Eye (tissue), 1 donor: Measurements from ENCODE around the gene EGFL8.
"Not testable (repeated sequence)": the region's sequence is repeated elsewhere in the genome, so short reads cannot be mapped to it uniquely, and the experiment has no call there.

Experiments
- DNase-seq: peaks from one replicate; pipeline ENCODE4 v3.0.0-alpha.2; 2015

The EGFL8 gene

DNA sequence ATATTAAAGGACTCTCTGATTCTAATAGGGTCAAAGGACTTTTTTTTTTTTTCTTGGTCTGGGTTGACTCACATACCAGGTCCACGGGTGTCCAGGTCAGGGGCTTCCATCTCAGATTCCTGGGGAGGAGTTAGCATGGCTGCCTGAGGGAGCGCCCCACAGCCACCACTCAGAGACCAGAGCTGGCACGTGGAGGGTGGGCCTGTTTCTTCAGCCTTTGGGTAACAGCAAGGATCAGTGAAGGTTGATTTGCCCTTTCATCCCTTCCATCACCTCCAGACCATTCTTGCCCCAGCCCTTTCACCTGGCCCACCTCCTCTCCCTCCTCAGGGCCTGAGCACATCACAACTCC is 33.9 kb downstream of the EGFL8 start:
- no peak for DNase-seq

- DNase-seq: no peak
Measured at GRCh38 chr6:32198866-32199265, 34.5 kb downstream of the EGFL8 start.

GRCh38 chr6:32200711-32201475 is 36.5 kb downstream of the EGFL8 start:
- no peak for DNase-seq

DNA sequence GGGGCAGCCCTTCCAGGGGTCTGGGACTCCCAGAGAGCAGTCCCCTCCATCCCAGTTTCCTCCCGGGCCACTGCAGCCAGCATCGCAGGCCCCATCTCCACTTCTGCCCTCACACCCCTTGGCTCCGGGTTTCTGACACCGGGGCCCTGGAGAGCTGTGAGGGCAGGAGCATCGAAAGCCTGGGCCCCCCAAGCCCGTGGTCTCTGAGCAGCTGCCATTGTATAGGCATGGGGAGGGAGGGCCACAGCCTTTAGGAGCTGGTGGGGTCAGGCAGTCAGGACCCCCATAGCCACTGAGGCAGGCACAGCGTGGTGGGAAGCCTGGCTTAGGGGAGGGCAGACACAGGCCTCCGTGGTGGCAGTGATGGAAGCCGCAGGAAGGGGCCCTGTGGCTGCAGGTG is 37.8 kb downstream of the EGFL8 start:
- no peak for DNase-seq

DNA sequence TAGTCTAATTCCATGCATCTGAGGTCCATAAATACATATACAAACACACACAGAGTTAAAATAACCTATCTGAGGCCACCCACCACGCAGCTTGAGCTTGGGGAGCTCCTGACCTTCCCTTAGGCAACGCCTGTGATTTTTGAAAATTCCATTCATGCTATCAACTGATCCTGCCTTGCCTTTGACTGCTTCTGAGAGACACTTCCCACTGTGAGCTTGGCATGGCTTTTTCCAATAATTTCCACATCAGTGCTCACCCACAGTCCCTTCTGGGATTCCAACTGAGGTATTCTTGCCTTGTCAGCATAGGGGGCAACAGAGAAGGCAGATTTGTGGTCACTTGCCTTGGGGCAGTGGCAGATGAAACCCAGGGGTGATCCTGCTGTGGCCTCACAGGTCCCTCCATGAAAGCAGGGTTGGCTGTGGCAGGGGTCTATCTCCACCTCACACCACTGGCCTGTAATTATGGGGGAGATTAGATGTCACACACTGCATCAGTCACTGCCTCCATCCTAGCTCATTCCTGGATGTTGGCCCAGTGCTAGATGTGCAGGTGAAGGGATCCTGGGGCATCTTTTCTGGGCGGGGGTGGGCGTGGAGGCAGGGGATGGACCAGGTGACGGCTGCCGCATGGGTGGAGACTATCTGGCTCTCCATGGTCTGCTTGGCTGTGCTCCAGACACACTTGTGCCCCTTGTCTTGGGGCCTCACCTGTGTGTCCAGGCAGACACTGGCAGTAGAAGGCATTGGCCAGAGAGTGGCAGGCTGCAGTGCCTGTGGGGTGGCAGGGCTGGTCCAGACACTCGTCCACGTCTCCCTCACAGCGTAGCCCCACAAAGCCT is 39.3 kb downstream of the EGFL8 start:
- DNase-seq: peak; percentile 94

DNA sequence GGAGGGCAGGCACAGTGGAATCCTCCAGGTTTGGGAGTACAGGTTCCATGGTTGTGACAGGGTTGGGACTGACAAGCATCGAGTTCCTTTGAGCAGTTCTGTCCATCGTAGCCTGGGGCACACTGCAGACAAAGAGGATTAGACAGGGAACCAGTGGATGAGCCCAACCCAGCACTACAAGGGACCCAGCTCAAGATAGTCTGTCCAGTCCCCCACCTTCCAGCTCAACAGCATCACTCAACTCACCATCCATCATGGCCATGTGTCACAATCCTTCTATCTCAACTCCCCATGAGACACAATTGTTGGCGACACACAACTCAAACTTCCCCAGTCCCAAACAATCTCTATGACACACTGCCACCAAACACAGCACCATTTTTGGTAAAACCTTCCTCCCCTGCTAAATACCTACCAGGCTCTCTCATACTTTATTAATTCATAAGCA is 39.9 kb downstream of the EGFL8 start:
- no peak for DNase-seq

DNA sequence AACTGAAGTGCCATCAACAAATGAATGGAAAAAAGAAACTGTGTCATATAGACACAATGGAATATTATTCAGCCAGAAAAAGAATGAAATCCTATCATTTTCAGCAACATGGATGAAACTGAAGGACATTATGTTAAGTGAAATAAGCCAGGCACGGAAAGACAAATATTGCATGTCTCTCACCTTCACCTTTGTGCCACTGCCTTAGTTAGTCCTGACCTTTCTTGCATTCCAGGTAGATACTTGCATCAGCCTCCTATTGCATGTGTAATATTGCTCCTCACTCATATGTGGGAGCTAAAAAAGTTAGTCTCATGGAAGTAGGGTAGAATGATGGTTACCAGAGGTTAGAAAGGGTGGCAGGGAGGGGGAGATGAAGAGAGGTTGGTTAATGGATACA is 44.6 kb downstream of the EGFL8 start:
- no peak for DNase-seq

- no peak for DNase-seq
Measured at GRCh38 chr6:32210191-32210601, 45.8 kb downstream of the EGFL8 start.

DNA sequence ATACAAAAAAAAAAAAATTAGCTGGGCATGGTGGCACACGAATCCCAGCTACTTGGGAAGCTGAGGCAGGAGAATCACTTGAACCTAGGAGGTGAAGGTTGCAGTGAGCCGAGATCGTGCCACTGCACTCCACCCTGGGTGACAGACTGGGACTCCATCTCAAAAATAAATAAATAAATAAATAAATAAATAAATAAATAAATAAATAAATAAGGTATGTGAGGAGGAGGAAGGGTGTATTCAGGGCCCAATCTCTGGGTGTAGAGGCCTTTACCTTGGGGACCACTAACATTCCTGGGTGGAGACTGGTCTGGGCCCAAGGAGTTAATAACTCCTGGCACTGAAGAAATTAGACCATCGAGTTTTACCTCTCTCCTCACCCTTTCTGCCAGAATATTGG is 47.0 kb downstream of the EGFL8 start:
- DNase-seq: not testable (repeated sequence)

GRCh38 chr6:32212076-32212760 is 47.8 kb downstream of the EGFL8 start:
- DNase-seq: no peak

GRCh38 chr6:32213649-32214048 is 49.3 kb downstream of the EGFL8 start:
- DNase-seq: no peak

DNA sequence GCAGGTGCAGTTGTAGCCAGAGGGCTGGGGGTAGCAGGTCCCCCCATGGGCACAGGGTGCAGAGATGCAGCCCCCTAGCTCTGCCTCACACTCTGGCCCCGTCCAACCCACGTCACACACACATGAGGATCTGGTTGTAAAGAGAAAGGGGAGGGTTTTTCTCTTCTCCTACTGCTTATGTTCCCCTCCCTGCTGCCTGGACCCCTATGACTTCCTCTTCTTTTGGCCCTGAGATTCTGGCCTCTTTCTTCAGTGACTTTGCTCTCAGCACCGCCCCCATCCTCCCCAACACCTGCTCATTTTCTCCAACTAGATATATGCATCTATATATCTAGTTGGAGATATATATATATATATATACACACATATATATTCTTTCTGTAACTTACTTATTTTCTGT is 49.7 kb downstream of the EGFL8 start:
- no peak for DNase-seq

DNA sequence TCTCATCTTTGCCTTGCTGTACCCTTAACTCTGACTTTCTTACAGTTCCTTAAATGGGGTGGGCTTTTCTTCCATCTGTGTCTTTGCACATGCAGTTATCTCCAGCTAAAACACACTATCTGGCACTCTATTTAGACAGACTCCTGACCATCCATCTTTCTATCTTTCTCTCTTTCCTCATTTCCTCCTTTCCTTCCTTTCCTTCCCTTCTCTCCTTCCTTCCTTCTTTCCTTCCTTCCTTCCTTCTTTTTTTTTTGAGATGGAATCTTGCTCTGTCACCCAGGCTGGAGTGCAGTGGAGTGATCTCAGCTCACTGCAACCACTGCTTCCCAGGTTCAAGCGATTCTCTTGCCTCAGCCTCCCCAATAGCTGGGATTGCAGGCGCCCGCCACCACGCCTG is 51.2 kb downstream of the EGFL8 start:
- no peak for DNase-seq

- no peak for DNase-seq
Measured at GRCh38 chr6:32216285-32216684, 51.9 kb downstream of the EGFL8 start.

DNA sequence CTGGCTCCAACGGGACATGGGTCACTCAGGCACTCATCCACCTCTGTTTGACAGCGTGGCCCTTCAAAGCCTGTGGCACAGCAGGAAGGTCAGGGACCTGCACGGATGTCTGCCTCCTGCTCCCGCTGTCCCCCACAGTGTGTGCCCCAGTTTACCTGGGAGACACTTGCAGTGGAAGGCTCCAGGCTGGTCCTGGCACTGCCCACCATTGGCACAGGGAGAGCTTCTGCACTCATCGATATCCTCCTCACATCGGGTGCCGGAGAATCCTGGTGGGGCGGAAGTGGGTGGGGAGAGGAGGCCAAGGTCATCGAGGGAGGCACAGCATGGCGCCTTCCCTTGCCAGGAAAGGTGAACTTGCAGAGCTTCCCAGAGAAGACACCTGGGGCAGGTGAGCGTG is 52.6 kb downstream of the EGFL8 start:
- DNase-seq: no peak
